Activated CD4-positive, alpha-beta T cell treated with anti-CD3 and anti-CD28 coated beads, Interleukin-2, amount 50 U/mL, for 1 hour (primary cell): ENCODE data around the gene BLOC1S3.

Experiments used
- DNase-seq: peaks from one replicate; pipeline ENCODE4 v3.0.0-alpha.2; 2020

The BLOC1S3 gene

DNA sequence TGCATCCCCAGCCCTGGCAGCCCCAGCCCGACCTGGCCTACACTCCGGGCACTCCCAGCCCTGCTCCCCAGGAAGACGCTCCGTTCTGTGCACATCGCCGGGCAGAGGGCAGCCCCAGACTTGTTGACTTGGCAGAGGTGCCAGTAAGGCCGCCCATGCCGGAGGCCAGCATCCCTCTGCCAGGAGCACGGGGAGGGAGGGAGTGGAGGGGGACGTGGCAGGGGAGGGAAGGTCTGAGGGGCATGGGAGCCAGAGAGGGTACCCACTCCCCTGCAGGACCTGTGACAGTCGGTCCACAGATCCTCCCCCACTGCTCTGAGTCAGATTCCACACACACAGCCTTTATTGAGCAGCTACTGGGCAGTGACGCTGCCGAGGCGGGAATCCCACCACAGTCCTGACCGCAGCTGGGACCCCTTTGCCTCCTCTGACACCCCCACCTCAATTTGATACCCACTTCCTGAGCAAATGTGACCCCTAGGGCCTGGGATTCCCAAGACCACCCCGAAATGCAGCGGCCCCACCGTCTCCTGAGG lies 15.9 kb upstream of the BLOC1S3 start:
- no peak for DNase-seq

DNA sequence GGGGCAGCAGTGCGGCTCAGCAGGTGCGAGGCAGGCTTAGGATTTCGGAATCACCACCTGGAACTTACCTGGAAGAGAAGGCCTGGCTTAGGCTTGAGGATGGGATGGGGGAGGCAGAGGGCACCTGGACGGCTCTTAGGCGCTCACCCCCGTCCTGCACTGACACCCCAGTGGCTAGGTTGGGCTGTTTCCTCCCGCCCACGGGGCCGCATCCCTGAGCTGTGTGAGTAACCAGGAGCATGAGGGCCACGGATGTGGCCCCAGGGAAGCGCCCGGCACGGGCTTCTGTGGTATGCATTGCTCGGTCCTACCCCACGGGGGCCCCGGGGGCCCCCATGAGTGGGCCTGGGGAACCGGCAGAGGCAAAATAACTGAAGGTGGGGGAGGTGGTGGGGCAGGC lies 15.4 kb upstream of the BLOC1S3 start:
- DNase-seq = no peak

GRCh38 chr19:45163751-45164460 lies 14.7 kb upstream of the BLOC1S3 start:
- no peak for DNase-seq

DNA sequence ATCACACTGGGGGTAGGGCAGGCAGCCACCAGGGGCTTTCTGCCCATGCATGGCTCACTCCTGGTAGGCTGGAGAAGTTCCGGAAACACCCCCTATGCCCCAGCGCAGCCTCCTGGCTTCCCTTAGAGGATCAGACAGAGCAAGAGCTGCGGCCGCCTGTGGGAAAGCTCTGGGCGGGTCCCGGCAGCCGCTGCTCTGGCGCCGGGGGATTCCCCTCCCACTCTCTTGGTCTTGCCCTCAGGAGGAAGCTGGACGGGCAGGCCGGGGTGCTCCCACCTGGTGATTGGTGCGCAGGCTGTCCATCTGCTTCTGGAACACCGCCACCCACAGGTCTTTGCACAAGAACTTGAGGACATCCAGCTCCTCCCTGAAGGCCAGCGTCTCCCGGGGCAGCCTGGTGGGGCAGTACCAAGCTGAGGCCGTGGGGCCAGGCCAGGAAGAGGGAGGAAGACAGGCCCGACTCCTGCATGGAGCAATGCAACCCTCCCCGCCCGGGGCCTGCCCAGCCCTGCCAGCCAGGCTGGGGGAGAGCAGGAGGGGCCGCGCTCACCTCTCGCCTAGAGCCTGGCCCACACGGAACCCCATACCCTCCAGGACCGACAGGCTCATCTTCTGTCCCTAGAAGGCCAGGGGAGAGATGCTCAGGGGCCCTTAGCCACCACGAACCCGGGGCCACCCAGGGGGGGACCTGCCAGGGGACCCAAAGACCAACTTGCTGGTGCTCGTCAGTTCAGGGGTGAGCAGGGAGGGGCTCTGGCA lies 13.8 kb upstream of the BLOC1S3 start:
- peak; percentile 47 for DNase-seq

DNA sequence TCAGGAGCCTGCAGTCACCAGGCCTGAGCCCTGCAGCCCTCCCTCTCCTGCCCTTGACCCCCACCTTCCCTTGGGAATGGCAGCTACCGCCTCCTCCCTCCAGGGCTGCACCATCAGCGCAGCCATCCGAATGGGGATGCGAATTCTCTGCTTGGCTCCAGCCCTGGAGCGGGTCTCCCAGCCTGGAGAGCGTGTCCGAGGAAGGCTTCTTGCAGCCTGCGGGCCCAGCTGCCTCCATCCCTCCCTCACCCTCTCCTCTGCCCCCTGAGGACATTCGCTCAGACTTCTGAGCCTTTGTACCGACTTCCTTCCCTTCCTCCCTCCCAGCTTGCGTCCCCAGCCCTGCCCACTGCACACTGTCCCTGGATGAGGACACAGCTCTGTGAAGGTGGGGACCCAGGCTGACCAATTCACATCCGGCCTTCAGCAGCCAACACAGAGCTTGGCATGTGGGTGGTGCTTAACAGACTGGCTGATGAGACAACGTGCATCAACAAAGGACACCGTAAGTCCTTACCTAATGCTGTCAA lies 11.8 kb upstream of the BLOC1S3 start:
- no peak for DNase-seq

- no peak for DNase-seq
Measured at GRCh38 chr19:45168767-45169351, 9.7 kb upstream of the BLOC1S3 start.

- DNase-seq = no peak
Measured at GRCh38 chr19:45169602-45170001, 9.0 kb upstream of the BLOC1S3 start.

GRCh38 chr19:45170146-45171106 lies 8.2 kb upstream of the BLOC1S3 start:
- no peak for DNase-seq

GRCh38 chr19:45171211-45171623 lies 7.4 kb upstream of the BLOC1S3 start:
- peak; percentile 40 for DNase-seq

GRCh38 chr19:45172173-45172572 lies 6.4 kb upstream of the BLOC1S3 start:
- DNase-seq = peak; percentile 16

DNA sequence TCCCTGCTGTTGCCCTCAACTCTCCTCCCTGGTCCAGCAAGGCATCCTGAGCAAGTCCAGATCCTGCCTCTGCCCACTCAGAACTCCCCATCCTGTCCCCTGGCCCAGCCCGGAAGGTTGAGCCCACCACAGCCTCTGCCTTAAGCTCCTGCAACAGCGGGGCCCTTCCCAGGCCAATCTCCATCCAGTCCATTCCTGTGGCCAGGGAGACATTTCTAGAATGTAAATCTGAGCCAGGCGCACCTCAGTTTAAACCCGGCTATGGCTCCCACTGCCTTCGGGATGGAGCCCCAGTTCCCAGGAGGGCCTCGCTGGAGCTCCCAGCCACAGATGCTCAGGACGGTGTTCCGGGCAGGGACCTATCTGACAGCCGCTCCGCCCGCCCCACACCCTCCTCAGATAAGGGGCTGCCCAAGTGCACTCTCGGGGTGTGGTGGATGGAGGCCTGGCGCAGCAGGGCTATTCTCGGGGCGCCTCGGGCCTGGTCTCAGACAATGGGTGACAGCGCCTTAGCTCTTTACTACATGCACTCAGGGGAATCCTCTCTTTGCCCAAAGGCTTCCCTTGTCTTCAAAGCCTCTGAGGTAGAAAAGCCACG lies 5.9 kb upstream of the BLOC1S3 start:
- DNase-seq = no peak

- no peak for DNase-seq
Measured at GRCh38 chr19:45173816-45174215, 4.8 kb upstream of the BLOC1S3 start.

DNA sequence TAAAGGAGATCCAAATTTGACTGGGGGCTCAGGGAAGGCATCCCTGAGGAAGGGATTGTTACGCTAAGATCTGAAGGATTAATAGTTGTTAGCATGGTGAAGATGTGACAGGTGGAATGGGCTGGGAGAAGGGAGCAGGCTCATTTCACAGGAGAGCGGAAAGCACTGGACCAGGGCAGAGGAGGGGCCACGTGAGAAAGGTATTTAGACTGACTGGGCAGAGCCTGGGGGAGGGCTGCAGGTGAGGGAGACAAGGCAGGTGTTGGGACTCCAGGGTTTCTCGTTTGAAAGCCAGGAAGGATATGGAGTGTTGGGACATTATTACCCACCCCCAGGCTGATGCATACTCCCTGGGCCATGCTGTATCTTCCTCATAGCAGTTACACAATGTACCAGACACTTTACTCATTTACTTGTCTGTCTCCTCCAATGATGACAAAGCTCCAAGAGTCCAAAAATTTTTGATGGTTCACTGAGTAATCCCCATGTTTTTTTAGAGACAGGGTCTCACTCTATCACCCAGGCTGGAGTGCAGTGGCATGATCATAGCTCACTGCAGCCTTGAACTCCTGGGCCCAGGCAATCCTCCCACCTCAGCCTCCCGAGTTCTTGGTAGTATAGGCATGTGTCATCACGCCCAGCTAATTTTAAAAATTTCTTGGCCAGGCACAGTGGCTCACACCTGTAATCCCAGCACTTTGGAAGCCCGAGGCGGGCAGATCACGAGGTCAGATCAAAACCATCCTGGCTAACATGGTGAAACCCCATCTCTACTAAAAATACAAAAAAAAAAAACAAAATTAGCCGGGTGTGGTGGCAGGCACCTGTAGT lies 2.9 kb upstream of the BLOC1S3 start:
- no peak for DNase-seq

GRCh38 chr19:45177817-45178261 lies 745 bp upstream of the BLOC1S3 start, which contains the start of gene TRAPPC6A:
Gene TRAPPC6A (minus strand): TSS chr19:45178237. CDS start chr19:45178218, 19 bp downstream.
- no peak for DNase-seq

GRCh38 chr19:45179072-45179891 lies 698 bp downstream of the BLOC1S3 start:
- DNase-seq = peak; percentile 18

GRCh38 chr19:45179892-45180370 lies 1.3 kb downstream of the BLOC1S3 start:
- no peak for DNase-seq

DNA sequence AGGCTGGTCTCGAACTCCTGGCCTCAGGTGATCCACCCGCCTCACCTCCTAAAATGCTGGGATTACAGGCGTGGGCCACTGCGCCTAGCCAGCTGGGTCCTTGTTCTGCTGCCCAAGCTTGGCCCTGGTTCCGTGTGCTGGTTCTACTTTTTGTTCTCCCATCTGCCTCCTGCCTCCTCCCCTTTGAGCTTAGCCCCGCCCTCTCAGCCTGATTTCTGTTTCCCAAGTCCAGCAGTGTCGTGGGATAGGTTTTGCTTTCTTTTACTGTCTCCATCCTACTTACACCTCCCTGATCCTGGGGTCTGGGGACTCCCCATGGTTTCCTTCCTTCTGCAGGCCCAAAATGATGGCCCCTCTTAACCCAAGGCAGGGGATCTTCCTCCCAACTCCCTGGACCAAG lies 2.4 kb downstream of the BLOC1S3 start:
- no peak for DNase-seq

DNA sequence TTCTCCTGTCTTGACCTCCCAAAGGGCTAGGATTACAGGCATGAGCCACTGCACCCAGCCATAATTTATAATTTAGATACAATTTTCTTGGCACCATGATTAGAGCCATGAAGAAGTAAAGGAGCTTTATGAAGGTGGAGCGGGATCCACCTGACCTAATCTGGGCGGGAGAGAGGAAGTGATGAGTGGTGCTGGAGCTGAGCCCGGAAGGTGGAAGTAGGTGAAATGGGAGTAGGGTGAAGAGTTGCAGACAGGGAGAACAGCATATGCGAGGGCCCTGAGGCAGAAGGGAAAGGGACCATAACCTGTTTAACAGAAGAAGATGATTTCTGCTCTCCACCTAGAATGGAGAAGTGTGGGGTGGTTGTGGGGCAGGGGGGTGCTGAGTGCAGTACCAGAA lies 4.2 kb downstream of the BLOC1S3 start:
- no peak for DNase-seq

DNA sequence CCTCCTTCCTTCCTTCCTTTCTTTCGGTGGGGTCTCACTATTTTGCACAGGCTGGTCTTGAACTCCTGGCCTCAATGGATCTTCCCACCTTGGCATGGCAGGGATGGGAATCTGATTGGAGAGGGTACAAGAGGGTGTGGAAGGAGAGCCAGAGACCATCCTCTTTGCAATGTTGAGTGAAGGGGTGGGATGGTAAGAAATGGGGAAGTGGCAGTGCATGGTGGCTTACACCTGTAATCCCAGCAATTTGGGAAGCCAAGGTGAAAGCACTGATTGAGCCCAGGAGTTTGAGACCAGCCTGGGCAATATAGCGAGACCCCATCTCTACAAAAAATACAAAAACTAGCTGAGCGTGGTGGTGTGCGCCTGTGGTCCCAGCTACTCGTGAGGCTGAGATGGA lies 5.5 kb downstream of the BLOC1S3 start:
- DNase-seq = no peak
